Tibial artery (tissue), 4 donors: ENCODE results near the gene PREB.

Source experiments
- DNase-seq, 2 donors: peaks; one replicate each; pipeline ENCODE4 v3.0.0-alpha.2; 2019
- H3K27ac ChIP-seq, 2 donors: fragments of 200-600 bp; sonication (generic) in 1 of 2; 1 replicate in 1 of 2; 2 replicates in 1 of 2; pipeline ENCODE4 v1.5.1; 2018 to 2019; ENCODE audit warnings: mild to moderate bottlenecking in 1 of 2
- H3K27me3 ChIP-seq, 2 donors: fragments of 200-600 bp; sonication (generic) in 1 of 2; one replicate each; pipeline versions ENCODE4 v1.5.1 to v1.6.0; 2016 to 2019
- H3K36me3 ChIP-seq, 3 donors: fragments of 200-600 bp; sonication (generic) in 2 of 3; one replicate each; pipeline ENCODE4 v1.5.1; 2016 to 2019; ENCODE audit warnings: mild to moderate bottlenecking in 2 of 3
- H3K4me1 ChIP-seq, 4 donors: fragments of 200-600 bp; sonication (generic) in 2 of 4; 1 replicate in 3 of 4; 2 replicates in 1 of 4; pipeline ENCODE4 v1.5.1; 2016 to 2019
- H3K4me3 ChIP-seq, 2 donors: fragments of 200-600 bp; sonication (generic) in 1 of 2; 1 replicate in 1 of 2; 2 replicates in 1 of 2; pipeline ENCODE4 v1.5.1; 2018 to 2019; ENCODE audit warnings: mild to moderate bottlenecking in 2 of 2
- H3K9me3 ChIP-seq, 3 donors: fragments of 200-600 bp; sonication (generic) in 1 of 3; one replicate each; pipeline ENCODE4 v1.5.1; 2016 to 2019
- CTCF ChIP-seq, 2 experiments: fragments of 200-600 bp in 1 of 2; fragments of 450-650 bp in 1 of 2; IDR thresholded peaks; one replicate each; pipeline ENCODE4 v1.5.1; 2017 to 2019; ENCODE audit warnings: antibody characterized with exemption in 2 of 2, mild to moderate bottlenecking in 1 of 2, moderate library complexity in 1 of 2
- intact Hi-C: fragments of 100-400 bp; cut with DNase I; formaldehyde crosslinking; loops from one replicate; pipeline ENCODE4 v1.15.0; 2023; ENCODE audit warnings: low total_unique reads

PREB gene

DNA sequence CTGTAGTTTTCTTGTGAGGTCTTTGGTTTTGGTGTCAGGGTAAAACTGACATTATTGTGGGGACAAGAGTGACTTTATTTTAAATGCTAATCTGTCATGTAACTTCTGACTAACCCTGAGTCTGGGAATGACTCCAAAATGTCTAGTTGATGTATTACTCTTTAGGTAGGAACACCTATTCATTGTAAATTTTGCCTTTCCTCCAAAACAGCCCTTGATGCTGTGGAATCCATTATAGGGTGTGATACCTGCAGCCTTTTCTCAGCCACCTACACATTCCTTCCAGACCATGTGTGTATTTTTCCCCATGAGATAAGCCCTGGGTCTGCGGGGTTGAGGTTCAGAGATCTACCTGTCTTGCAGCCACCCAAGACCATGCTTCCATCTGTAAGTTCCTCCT, 8.8 kb upstream of the PREB start:
- TF ChIP-seq CTCF (IDR thresholded peaks at IDR 0.05), result no peak
- intact Hi-C loops, result no loop called here

DNA sequence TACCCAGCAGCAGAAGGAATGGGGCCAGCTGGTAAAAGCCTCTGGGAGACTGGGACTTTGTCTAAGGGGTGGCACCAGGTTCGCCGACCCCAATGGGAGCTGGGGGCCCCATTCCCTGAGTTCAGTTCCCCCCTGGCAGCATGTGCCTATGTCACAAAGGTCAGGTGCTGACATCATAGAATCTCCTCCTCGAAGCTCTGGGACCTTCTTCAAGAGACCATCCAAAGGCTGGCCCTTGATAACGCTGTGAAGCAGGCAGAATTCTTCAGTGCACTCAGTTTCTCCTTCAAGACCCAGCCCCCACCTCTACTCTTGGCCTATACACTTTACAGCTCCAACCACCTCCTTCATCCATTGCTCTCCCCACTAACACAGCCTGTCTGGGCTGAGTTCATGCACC, 4.9 kb upstream of the PREB start, which contains the start of gene PRR30:
PRR30 (minus strand) TSS at position 101 of the 400 bp plus-strand sequence. CDS start 1,081 bp downstream, outside the sequence.
- H3K4me3 ChIP-seq, result no peak within 1 kb of the TSS
- TF ChIP-seq CTCF (IDR thresholded peaks at IDR 0.05), result no peak
- H3K27me3 ChIP-seq, result no peaks in the 10 kb centered on the region
- intact Hi-C loops, result loop anchor here (10.0 kb wide), 1 partner anchor 75 kb away; the partner anchor contains the start of genes ATRAID, CAD and SLC5A6
- H3K36me3 ChIP-seq, result no peaks in the 10 kb centered on the region
- no peak within 1 kb of the TSS for H3K27ac ChIP-seq
- no peaks in the 10 kb centered on the region for H3K9me3 ChIP-seq
- H3K4me1 ChIP-seq, result peaks cover 0 to 4% (median 0%) of the 10 kb centered on the region in 4 donors
- no peak for DNase-seq

More for the DNA sequence above, 8.8 kb upstream of the PREB start:
- no peak for DNase-seq
- Histone ChIP-seq H3K36me3 (no peaks in the 10 kb centered on the region), H3K4me3 (no peak overlapping the region), H3K4me1 (no peaks in the 10 kb centered on the region), H3K27me3 (peaks cover 0 to 3% of the 10 kb centered on the region in 2 donors), H3K9me3 (no peaks in the 10 kb centered on the region), H3K27ac (no peak overlapping the region)

DNA sequence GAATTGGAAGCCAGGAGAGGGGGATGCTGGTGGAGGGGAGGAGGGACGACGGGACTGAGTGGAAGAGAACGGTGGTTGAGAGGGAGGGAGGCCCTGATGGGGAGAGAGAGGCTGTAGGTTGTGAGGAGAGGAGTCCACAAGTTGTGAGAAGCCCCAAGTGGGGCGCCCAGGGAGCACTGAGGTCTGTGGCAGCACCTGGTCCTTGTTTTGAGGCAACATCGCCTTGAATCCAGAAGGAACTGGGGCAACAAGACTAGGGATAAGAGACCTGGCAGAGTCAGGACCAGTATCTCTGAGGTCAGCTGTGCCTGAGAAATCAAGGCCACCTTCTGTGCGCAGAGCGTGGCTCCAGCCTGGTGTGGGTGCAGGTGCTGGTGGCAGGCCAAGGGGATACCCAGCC, 3.7 kb upstream of the PREB start:
- Histone ChIP-seq H3K9me3 (no peaks in the 10 kb centered on the region), H3K27me3 (no peaks in the 10 kb centered on the region), H3K4me3 (no peak overlapping the region), H3K4me1 (peaks cover 0 to 12% (median 8%) of the 10 kb centered on the region in 4 donors), H3K27ac (no peak overlapping the region), H3K36me3 (no peaks in the 10 kb centered on the region)
- no peak for DNase-seq
- intact Hi-C loops, result loop anchor here (10.0 kb wide), 1 partner anchor 77 kb away; the partner anchor contains the start of genes ATRAID, CAD and SLC5A6
- TF ChIP-seq CTCF (IDR thresholded peaks at IDR 0.05), result no peak

- intact Hi-C loops, result loop anchor here (10.0 kb wide), 1 partner anchor 77 kb away; the partner anchor contains the start of genes ATRAID, CAD and SLC5A6
Measured at GRCh38 chr2:27137322-27137935, 3.0 kb upstream of the PREB start.

DNA sequence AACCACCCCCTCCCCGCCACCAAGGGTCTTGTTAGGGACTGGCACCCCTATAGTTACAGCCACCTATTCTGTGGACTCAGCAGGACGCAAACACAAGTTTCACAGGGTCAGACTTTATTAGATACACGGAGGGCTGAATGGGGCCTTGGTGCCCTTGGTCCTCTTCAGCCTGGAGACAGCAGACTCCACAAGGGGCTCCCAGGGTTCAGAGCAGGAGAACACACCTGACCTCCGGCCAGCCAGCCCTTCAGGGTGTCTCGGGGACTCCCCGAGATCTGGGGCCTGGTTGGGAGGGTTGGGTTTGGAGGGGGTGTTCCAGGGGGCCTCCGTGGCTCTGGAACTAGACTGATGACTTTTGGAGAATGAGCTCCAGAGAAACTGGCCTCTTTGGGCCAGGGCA, 2.3 kb upstream of the PREB start:
- peaks cover 0 to 21% (median 19%) of the 10 kb centered on the region in 4 donors for H3K4me1 ChIP-seq
- intact Hi-C loops, result loop anchor here (10.0 kb wide), 1 partner anchor 78 kb away; the partner anchor contains the start of genes ATRAID, CAD and SLC5A6
- H3K27me3 ChIP-seq, result no peaks in the 10 kb centered on the region
- no peaks in the 10 kb centered on the region for H3K9me3 ChIP-seq
- DNase-seq, result no peak
- TF ChIP-seq CTCF (IDR thresholded peaks at IDR 0.05), result no peak
- H3K4me3 ChIP-seq, result no peak overlapping the region
- H3K36me3 ChIP-seq, result peaks cover 0 to 11% (median 10%) of the 10 kb centered on the region in 3 donors
- no peak overlapping the region for H3K27ac ChIP-seq

More at GRCh38 chr2:27137322-27137935, 3.0 kb upstream of the PREB start:
- TF ChIP-seq CTCF (IDR thresholded peaks at IDR 0.05), result no peak
- Histone ChIP-seq H3K9me3 (no peaks in the 10 kb centered on the region), H3K36me3 (peaks cover 0 to 5% (median 4%) of the 10 kb centered on the region in 3 donors), H3K4me3 (no peak overlapping the region), H3K27me3 (no peaks in the 10 kb centered on the region), H3K4me1 (peaks cover 0 to 19% (median 14%) of the 10 kb centered on the region in 4 donors), H3K27ac (no peak overlapping the region)
- DNase-seq, result no peak
